Spleen (tissue), 7 donors: ENCODE results near the gene ARL5A.

ENCODE experiments used
- POLR2A ChIP-seq, 3 donors: fragments of 450-650 bp; IDR thresholded peaks; one replicate each; pipeline ENCODE4 v1.5.1; 2017; ENCODE audit warnings: antibody characterized with exemption in 3 of 3, mild to moderate bottlenecking in 1 of 3
- POLR2AphosphoS5 ChIP-seq, 3 donors: sonication (generic); formaldehyde crosslinking; IDR thresholded peaks; one replicate each; pipeline ENCODE4 v1.5.1; 2017; ENCODE audit warnings: antibody characterized with exemption in 3 of 3
- TF ChIP-seq, protein P1 (sequence below), 11 experiments: fragments of 200-600 bp in 7 of 11; fragments of 450-650 bp in 4 of 11; sonication (generic) in 4 of 11; IDR thresholded peaks in 8 of 11; conservative IDR thresholded peaks in 3 of 11; 1 replicate in 7 of 11; 2 replicates in 4 of 11; pipeline versions ENCODE4 v1.4.0 to v1.8.0; 2016 to 2021; ENCODE audit warnings: antibody characterized with exemption in 11 of 11, inconsistent platforms in 4 of 11, mild to moderate bottlenecking in 1 of 11
- donor health status: DM: no; HTN: no; CAD: no; lungs with moderate emphysema.
- donor health status: DM: no; HTN: no; CAD: no.
- donor health status: DM: no; HTN: no; CAD: no.

DNA sequence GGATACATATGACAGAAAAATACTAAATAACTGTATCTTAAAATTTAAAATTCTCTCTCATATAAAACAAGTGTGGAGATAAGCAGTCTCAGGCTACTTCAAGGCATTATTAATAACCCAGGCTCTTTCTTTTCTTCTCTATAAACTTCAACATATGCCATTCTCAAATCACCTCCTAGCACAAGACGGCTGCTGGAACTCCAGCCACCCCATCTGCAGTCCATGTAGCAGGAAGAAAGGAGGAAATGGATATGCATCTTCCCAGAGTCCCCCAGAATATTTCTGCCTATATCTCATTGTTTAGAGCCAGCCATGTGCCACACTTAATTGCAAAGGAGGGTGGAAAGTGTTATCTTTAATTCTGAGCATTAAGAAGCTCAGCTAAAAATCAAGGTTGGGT is 58.6 kb downstream of the ARL5A start:
- TF ChIP-seq, protein P1, sequence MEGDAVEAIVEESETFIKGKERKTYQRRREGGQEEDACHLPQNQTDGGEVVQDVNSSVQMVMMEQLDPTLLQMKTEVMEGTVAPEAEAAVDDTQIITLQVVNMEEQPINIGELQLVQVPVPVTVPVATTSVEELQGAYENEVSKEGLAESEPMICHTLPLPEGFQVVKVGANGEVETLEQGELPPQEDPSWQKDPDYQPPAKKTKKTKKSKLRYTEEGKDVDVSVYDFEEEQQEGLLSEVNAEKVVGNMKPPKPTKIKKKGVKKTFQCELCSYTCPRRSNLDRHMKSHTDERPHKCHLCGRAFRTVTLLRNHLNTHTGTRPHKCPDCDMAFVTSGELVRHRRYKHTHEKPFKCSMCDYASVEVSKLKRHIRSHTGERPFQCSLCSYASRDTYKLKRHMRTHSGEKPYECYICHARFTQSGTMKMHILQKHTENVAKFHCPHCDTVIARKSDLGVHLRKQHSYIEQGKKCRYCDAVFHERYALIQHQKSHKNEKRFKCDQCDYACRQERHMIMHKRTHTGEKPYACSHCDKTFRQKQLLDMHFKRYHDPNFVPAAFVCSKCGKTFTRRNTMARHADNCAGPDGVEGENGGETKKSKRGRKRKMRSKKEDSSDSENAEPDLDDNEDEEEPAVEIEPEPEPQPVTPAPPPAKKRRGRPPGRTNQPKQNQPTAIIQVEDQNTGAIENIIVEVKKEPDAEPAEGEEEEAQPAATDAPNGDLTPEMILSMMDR (IDR thresholded peaks at IDR 0.05 in 8 of 11, conservative IDR thresholded peaks at IDR 0.05 in 3 of 11) = no peak
- TF ChIP-seq POLR2A (IDR thresholded peaks at IDR 0.05) = no peak
- TF ChIP-seq POLR2AphosphoS5 (IDR thresholded peaks at IDR 0.05) = no peak
